GM18526 (cell line): ENCODE data around the gene MCM3.

ENCODE experiments used
- POLR2A ChIP-seq: IDR thresholded peaks from 3 replicates; pipeline ENCODE4 v1.6.1; 2011; ENCODE audit not compliant: insufficient read length; ENCODE audit errors: extremely low read depth

MCM3 gene

DNA sequence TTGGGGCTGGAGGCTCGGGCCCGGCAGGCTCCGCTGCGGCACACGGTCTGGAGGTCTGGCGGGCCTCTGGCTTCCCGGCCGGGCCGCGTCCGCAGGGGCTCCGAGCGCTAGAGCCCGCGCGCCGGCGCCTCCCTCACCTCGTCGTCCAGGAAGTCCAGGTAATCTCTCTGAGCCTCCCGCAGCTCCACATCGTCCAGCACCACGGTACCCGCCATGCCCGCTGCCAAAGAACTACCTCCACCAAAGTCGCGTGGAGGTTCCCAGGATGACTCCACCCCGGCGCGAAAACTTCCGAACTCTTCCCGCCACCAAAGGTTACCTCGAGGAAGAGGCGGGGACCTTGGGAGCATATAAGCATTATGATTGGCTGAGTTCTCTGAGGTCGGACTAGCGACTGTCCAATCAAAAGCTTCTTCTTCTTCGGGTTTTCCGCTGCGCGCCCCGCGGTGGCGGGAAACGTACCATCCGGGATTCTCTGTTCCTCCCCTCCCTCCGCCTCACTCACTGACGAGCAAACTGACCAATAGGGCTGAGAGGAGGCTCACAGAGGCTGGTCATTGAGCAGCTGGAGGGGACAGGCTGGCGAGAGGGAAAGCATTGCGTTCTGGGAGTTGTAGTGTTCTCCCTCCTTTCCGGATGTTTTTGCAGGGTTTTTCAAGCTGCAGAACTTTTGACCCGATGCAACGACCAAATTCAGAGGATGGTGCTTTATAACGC, at the start of gene MCM3:
Gene MCM3 (minus strand): TSS at position 283 of the 717 bp plus-strand sequence. CDS start 68 bp downstream, at position 215.
- peak; percentile 70 for TF ChIP-seq POLR2A

DNA sequence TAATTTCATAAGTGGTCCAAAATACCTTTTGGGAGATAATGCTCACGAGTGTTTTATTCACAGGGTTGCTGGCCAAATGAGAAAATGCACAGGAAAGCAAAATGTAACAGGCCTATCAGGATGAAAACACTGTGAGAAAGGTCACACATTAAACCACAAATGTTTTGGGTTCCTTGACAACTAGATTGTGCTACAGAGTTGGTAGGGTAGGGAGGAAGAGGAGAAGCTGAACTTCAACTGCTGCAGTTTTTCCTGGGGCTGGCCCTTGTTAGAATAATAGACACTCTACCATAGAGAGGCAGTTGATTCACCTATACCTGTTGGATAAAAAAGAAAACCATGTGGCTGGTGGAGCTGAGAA, 49.3 kb upstream of the MCM3 start:
- no peak for TF ChIP-seq POLR2A

GRCh38 chr6:52331793-52332457, 47.4 kb upstream of the MCM3 start:
- no peak for TF ChIP-seq POLR2A

- TF ChIP-seq POLR2A: no peak
Observed at GRCh38 chr6:52330470-52330869, 45.9 kb upstream of the MCM3 start.

GRCh38 chr6:52328729-52329128, 44.2 kb upstream of the MCM3 start:
- TF ChIP-seq POLR2A: no peak

DNA sequence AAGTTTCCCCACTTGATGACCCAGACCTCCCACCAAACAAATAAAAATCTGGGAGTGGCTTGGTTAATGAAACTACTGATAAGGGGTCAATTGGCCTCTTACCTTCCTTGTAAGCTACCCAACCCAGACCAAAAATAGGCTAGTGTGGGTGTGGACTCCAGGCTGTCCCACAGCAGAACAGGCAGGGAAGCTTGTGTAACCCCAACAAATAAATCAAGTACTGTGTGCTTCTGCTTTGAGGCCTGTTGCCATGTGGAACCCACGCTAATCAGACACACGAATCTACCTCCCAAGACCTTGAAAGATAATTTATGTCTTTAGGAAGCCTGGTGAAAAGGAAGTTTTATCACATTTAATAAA, 43.7 kb upstream of the MCM3 start:
- TF ChIP-seq POLR2A: no peak

DNA sequence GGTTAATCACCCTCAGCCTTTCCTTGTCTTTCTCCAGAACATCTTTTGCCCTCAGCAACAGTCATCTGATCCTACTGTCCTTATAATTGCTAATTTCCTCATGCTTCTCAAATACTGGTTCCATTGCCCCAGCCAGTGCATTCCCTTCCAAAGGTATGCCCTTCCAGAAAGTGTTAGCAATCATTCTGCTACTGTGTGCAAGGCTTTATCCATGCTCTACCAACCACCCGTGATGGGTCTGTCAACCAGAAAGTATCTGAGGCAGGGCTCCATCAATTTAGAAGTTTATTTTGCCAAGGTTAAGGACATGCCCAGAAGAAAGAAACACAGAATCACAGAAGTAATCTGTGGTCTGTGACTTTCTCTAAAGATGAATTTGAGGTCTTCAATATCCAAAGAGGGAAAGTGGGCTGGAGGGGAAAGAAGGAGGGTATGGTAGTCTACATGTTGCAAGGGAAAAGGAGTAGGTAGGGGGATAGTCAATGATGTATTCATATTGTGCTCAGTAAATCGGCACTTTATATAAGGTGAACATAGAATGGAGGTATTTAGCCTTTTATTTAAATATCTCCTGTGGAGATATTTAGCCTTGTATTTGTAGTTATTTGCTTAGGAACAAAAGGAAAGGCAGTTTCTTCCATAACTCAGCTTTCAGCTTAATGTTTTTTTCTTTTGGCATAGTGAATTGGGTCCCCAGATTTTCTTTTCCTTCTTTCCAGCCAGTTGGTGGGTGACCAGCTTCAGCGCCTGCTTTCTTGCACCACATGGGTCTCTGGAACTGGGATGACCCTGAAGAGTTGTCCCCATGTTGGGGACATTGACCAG, 42.2 kb upstream of the MCM3 start:
- TF ChIP-seq POLR2A: no peak

- TF ChIP-seq POLR2A: no peak
Observed at GRCh38 chr6:52325695-52326471, 41.3 kb upstream of the MCM3 start.

GRCh38 chr6:52324189-52324588, 39.6 kb upstream of the MCM3 start:
- no peak for TF ChIP-seq POLR2A

GRCh38 chr6:52317841-52318581, 33.5 kb upstream of the MCM3 start:
- TF ChIP-seq POLR2A: no peak

DNA sequence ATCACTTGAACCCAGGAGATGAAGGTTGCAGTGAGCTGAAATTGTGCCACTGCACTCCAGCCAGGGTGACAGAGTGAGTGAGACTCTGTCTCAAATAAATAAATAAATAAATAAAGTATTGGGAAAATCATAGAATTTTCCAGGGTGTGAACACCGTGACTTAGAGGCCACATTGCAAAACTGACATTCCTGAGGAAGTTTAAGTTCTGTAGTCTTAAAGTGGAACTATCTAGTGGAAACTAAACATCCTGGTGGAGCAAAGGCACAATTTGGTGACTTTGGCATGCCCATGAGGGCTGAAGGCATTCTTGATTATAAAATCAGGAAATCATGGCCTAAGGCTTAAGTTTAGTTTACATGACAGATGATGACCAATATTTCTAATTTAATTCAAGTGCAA, 32.7 kb upstream of the MCM3 start:
- no peak for TF ChIP-seq POLR2A

DNA sequence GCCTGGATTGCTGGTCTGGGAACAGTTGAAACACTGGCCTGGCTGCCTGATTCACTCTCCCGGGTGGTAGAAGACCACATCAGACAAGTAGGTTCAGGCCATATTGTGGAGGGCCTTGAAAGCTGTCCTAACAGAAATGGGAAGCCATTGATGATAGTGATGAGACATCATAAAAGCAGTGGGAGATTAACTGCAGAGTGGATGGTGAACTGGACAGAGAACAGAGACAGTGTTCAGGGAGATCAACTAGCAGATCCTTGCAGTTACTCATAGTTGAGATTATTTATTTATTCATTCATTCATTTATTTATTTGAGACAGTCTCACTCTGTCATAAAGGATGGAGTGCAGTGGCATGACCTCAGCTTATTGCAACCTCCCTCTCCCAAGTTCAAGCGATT, 30.2 kb upstream of the MCM3 start:
- no peak for TF ChIP-seq POLR2A

GRCh38 chr6:52312461-52312860, 27.9 kb upstream of the MCM3 start:
- no peak for TF ChIP-seq POLR2A

GRCh38 chr6:52310932-52311331, 26.4 kb upstream of the MCM3 start:
- no peak for TF ChIP-seq POLR2A
